NCI-H510A (cell line): Measurements from ENCODE around the gene TEX13D.

Source experiments
- DNase-seq: peaks from one replicate; lab custom pipeline; 2025; lab: John Stamatoyannopoulos, UW

TEX13D gene

DNA sequence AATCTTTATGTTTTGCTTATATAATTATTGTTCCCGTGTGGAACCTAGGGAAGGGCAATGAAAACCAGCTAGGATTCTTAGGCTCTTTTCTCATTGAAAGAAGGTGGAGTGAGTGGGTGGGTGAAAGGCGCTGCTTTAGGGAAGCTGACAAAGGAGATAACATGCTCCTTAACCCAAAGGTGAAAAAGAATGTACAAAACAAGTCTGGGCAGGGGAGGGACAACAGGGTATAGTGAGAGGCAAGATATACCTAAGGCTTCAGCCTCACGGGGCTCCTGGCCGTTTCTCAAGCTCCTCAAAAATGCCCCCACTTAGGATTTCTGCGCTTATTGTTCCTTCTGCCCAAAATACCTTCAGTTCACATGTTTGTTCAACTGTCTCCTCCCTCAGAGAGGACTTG, 15.7 kb downstream of the TEX13D start:
- no peak for DNase-seq

DNA sequence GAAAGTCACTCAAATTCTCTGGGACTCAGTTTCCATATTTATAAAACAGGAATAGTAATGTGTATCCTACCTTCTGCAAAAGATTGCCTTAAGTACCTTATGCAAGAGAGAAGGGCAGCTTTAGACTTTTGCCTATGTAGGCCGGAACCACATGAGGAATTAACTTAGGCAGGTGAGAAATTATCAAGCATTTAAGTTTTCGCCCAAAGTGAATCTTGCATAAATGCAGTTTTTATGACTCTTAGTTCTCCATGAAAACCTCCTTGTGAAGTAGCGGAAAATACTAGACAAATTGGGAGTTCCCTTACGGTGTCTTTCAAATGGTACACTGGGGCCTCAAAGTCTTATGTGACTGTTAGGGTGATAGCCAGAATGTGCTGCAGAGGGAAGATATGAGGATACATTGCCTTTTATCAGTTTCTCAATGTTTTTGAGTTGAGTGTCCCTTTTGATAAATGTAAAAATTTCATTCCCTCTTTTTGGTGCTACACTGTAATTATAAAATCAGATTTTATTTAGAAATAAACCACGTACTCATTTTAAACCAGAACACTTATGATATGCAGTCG, 16.5 kb downstream of the TEX13D start:
- DNase-seq: no peak

DNA sequence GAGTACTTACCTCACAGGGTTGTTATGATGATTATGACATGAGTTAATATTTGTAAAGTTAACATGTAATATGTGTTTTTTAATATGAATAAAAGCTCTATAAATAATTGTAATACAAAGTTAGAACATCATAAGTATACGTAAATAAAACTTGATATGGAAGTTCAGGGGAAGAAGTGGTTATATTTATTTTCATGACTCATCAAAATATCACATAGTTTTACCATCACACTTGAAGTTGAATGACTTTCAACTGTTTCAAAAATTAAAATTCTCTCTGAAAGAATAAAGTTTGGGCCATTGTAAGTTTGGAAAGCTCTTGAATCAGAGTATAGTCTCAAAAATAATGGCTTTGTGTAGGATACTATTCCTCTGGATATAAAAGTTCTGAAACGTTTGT, 22.2 kb downstream of the TEX13D start:
- no peak for DNase-seq

DNA sequence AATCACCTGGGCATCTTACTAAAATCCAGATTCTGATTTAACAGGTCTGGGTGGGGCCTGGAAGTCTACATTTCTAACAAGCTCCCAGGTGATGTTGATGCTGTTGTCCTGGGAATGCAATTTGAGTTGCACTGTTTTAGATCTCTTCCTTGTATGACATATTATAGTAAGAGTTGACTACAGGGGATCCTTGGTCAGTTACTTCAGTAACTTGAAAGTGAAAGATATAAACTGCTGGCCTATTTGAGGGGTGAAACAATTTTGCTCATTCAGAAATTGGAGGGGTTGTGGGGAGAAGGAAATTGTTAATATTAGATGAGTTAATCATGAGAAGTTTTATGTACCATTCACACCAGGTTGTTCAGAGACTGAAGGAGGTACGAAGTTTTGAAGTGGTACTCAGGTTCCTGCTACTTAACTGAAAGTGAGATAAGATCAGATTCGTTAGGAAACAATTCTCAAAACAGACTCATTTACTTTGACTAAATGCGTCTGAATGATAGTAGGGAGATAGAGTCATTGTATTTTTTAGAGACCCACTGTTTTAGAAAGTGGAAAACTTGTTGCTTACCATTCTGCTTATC, 26.4 kb downstream of the TEX13D start:
- no peak for DNase-seq

DNA sequence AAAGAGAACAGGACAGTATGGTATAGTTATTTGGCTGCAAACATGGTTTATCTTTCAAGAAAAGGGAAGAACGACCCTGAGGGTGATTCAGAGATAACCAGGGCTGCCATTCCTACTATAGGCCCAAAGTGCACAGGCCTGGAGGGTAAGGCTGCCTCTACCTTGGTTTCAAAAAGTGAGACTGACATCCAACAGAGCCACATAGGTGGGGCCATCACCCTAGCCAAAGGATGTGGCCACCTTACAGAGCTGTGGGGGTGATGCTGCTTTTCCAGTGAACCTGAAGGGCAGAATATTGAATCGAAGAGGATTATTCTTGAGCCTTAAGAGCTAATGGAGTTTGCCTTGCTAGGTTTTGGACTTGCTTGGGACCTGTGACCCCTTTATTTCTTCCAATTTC, 29.6 kb downstream of the TEX13D start:
- no peak for DNase-seq

DNA sequence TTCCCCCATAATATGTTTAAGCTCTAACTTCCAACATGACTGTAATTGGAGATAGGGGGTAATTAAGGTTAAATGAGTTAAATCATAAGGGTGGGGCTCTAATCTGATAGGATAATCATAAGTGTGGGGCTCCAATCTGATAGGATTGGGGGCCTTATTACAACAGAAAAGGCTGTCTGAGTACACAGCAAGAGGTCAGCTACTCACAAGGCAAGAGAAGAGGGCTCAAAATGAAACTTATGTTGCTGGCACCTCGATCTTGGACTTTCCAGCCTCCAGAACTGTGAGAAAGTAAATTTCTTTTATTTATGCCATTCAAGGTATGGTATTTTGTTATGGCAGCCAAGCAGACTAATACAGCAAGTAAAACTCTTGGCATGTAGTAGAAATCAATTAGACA, 30.3 kb downstream of the TEX13D start:
- DNase-seq: no peak

DNA sequence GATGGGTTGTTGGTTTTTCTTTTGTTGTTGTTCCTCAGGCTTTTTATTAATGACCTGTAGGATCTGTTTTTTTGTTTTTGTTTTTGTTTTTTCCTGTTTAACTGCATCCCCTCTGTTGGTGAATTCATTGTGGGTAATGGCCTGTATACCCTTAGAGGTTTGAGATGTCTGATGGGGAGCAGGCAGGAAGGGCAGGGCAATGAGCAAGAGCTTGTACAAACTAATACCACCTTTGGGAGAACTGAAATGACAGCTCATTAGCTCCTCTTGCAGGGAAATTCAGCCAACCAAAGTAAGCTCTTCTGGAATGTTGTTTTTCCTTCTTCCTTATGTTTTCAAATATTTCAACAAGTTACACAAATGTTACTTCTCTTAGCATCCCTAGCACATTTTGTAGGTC, 37.3 kb downstream of the TEX13D start:
- no peak for DNase-seq

DNA sequence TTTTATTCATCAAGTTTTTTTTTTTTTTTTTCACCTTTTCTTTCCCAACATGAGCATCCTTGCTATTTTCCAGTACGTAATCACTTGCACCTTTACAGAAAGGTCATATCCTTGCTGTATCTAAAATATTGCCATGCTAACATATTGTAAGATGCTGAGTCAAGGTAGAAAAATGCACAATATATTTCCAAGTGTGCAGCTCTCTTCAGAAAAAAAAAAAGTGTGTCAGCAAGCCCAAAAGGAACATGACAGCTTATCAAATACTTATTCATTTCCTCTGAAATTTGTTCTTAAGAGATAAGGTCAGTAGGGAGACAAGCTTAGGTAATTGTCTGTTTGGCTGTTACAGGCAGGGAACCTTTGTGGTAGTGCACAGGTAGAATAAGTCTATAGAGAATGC, 40.9 kb downstream of the TEX13D start:
- DNase-seq: no peak

DNA sequence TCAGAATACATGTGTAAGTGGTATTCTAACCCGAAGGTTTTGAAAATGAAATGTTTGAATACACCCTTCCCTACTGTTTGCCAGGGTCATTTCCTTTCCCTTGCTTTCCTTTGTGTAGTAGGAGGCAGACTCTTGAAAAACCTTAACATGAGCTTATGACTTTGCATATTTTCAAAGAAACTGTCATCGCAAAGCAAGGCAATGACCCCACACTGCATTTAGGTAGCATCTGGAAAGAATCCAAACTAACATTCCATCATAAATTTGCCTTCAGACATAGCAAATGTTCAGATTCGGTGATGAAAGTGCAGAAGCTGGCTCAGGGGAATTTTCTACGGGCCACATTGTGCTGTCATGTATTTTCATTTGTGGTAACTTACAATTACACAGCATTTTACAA, 46.2 kb downstream of the TEX13D start:
- DNase-seq: no peak

DNA sequence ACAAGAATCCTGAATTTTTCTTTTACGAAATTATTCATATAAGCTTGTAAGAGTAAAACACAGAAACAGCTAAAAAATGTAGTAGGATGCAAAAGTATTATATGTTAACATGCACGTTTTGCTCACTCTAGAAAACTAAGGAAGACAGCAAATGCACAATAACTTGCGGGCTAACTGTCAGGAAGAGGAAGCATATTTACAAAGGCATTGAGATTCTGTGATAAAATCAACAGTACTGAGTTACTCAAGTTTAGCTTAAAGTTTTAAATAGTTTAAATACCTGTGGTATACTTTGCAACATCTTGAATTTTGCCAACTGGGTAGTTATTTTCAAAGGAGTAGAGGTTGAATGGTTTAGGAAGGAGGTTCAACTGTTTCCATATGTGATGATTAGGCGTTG, 50.9 kb downstream of the TEX13D start:
- no peak for DNase-seq

DNA sequence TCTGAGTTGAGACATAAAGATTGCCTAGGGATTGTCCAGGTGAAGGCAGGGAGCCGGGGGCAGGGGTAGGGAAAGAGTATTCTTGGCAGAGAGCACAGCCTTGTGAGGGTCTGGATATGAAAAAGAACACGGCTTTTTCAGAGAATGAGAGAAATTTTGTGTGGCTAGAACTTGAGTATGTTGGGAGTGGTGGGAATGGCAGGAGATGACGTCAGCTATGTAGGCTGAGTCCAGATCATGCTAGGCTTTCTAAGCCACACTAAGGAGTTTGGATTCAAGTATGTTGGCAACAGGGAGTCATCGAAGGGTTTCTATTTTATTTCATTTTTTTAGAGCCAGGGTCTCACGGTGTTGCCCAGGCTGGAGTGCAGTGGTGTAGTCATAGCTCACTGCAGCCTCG, 53.9 kb downstream of the TEX13D start:
- DNase-seq: no peak
